HG03097 (cell line): ENCODE data around the gene TMEM163.

ENCODE experiments used
- ATAC-seq: cut with Tn5 transposase; IDR thresholded peaks from one replicate; pipeline ENCODE4 v1.9.1; 2021; ENCODE audit not compliant: unreplicated experiment, low FRiP score

TMEM163 gene

GRCh38 chr2:134462791-134463698, 255.8 kb downstream of the TMEM163 start:
- ATAC-seq = no peak

GRCh38 chr2:134462275-134462674, 256.5 kb downstream of the TMEM163 start:
- ATAC-seq = no peak

DNA sequence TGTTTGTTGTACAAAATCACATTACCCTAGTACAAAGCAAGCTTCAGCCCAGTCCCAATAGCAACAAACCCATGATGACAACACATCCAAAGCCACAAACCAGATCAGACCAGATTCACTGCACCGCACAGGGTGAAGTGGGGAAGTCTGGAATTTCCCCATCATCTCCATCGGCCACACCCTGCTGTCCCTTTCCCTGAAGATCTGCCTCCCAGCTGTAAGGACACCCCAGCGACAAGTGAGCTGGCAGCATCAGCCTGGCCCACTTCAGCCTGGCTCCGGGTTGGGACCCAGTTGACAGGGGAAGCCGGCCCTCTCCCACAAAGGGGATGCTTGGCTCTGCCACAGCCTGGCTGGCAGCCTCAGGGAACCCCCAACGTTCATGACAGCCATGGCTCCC, 257.3 kb downstream of the TMEM163 start:
- no peak for ATAC-seq

- no peak for ATAC-seq
Observed at GRCh38 chr2:134460583-134460998, 258.2 kb downstream of the TMEM163 start.

- no peak for ATAC-seq
Observed at GRCh38 chr2:134459706-134460406, 258.9 kb downstream of the TMEM163 start.

GRCh38 chr2:134458950-134459349, 259.9 kb downstream of the TMEM163 start:
- no peak for ATAC-seq

GRCh38 chr2:134458473-134458853, 260.3 kb downstream of the TMEM163 start:
- ATAC-seq = no peak

DNA sequence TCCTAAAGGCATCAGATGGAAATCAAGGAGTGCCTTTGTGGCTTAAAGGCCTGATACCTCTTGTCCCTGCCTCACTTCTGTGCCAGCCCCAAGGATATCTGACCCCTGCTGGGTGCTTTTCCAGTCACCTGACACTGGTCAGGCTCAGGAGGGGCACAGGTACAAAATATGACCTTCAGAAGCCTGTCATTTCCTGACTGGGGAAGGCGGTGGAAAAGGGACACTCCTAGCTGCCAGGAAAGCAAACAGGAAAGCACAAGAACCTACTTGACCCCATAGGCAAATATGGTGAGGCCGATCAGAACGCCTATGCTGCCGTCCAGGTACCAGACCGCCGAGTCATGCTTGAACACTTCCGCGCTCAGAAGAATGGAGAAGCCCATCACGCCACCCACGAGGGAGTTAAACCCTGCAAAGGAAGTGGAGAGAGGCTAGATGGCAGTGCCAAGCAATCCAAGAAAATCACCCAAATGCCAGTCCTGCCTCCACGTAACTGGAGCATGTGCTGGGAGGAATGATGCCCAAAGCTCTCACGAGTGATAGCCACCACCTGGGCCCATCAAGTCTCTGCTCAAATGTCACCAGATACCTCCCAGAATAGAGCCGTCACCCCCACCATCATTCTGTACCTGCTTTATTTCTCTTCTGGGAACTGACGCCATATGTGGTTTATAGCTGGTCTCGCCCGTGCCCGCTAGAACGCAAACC, 260.9 kb downstream of the TMEM163 start:
- no peak for ATAC-seq

- no peak for ATAC-seq
Observed at GRCh38 chr2:134457353-134457752, 261.4 kb downstream of the TMEM163 start.

DNA sequence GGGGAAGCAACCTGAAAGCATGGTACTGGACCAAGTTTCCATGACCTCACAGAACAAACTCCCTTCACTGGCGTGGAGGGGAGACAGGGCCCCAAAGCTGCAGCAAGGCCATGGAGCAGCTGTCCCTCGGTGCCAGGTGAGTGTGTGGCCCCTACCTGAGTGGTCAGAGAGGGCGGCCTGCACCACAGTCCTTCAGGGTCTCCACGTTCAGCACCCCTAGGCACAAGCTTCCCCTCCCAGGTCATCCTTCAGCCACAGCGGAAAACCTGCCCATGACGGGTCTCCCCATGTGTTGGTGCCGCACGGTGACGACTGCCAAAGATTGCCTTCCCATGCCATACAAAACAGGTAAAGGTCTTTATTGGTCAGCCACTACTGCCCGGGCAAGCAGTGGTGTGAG, 263.4 kb downstream of the TMEM163 start:
- no peak for ATAC-seq

DNA sequence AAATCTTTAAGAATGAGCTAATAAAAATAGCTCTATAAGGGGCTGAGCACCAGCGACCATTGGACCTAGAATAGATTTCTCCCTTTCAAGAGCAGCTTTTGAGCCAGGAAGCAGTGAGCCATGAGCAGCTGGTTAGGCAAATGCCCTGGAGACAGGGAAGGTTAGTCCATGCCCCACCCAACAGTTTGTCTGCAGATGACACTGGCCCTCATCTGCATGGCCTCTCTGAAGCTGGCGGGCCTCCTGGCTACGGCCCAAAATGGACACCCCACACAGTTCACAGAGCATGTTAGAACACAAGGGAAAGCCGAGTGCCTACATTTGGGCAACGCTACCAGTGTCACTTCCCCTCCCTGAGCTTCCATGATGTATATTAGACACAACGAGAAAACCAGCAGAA, 263.9 kb downstream of the TMEM163 start:
- ATAC-seq = no peak

DNA sequence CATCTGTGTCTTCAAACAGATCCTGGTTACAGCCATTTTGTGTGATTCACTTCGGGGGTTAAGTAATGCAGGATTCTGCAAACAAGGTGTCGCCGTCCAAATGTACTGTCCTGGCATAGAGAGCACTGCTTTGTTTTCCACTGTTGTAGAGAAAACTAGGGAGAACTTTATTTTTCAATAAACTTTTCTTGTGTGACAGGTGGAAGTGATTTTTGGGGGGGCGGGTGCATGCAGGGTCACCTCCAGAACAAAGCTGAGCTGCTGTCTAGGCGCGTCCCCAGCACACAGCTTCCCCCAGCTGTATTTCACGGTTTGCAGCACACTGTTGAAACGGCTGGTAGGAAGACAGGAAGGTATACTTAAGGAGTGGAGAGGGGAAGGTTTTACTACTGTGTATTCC, 264.4 kb downstream of the TMEM163 start:
- no peak for ATAC-seq

GRCh38 chr2:134453973-134454372, 264.8 kb downstream of the TMEM163 start:
- ATAC-seq = no peak

GRCh38 chr2:134453476-134453875, 265.3 kb downstream of the TMEM163 start:
- ATAC-seq = no peak

- ATAC-seq = no peak
Observed at GRCh38 chr2:134452042-134452733, 266.6 kb downstream of the TMEM163 start.

DNA sequence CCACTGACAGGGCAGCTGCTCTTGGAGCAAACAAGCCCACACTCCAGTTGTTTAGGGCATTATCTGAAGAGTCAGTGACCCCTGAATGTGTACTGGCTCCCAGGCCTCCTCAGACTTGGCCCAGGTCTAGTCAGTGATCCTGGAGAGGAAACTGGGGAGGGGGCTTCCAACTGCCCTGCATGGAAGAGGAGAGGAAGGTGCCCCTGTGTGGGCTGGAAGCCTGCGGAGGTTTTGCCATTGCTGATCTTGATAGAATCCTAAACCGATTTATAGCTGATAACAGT, 267.5 kb downstream of the TMEM163 start:
- ATAC-seq = no peak

DNA sequence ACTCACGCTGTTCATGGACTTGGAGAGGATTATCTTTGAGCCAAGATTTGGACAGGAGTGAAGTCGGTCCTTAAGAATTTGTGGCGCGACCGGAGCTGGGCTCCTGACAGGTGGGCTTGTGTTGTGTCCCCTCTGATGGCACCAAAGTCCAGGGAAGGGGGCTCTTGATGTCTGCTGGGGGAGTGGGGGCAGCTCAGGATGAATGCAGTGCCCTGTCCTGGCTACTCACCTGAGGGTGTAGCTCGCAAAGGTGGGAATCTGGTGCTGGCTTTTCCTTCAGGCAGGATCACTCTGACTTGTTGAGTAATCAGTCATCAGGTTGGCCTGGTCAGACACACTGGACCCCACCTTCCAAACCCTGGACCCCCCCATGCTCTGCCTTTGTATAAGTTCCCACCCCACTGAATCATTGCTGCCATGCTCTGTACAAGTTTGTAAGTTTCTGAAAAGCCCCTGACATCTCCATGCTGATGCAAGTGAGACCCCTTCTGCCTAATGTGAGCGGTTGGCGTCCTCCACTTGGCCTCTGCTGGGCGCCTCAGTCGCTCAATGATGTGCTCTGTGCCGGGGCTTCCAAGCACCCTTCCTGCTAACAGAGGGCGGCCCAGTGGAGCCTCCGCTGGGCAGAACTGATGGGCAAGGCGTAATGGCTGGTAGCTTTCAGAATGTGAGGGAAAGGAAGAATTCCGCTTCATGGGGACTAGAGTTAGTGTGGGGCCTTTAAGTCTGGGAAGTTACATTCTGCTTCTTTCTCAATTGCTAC, 268.9 kb downstream of the TMEM163 start:
- no peak for ATAC-seq

DNA sequence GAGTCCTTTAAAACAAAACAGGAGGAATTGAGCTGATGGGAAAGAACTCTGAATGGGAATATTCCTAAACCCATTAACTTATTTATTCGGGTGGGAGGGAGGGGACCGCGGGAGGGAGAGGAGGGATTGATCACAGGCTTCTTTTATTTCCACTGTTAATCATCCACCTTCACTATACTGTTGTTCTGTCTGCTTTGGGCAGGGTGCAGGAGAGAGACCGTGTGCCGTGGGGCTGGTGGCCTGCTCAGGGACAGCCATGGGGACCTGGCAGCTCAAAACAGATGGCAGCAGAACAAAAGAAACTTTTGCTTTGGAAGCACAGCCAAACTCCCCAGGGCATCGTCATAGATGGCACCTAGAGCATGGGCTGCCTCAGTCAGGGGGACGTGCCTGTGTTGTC, 269.6 kb downstream of the TMEM163 start:
- no peak for ATAC-seq

DNA sequence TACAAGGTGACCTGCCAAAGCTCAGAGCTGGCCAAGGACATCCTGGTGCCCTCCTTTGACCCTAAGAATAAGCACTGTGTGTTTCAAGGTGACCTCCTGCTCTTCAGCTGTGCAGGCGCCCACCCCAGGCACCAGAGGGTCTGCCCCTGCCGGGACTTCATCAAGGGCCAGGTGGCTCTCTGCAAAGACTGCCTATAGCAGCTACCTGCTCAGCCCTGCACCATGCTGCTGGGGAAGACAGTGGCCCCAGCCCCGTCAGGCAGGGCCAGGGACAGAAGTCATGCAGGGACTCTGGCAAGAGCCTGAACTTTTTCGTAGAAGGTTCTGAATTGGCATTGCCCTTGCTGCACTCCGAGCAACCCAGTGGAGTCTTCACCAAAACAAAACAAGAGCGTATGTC, 270.1 kb downstream of the TMEM163 start:
- ATAC-seq = no peak

- no peak for ATAC-seq
Observed at GRCh38 chr2:134447669-134448068, 271.1 kb downstream of the TMEM163 start.
